ENCODE data around the gene PLAGL2.

The PLAGL2 gene

DNA sequence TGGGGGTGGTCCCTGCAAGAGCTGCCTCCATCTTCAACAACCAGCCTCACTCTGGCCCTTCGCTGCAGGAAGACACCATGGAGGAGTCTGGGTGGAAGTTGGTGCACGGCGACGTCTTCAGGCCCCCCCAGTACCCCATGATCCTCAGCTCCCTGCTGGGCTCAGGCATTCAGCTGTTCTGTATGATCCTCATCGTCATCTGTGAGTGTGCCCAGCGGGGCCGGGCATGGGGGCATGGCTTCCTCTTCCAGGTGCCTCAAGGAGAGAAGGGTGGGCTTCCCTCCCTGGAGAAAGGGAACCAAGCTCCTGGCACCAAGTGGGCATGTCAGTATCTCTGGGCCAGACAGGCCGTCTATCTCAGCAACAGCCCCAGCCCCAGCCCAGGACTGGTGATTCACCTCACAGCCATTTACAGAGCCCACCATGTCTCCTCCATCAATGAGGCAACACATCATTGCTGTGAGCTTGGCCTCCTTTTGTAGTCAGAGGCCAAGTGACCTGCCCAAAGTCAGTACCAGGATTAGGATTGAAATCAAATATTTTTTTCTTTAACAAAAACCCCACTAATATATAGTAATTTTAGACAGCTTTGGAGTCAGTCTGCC is 57.9 kb downstream of the PLAGL2 start:
- DNase-seq (ENCODE audit: low spot score), result no peak

DNA sequence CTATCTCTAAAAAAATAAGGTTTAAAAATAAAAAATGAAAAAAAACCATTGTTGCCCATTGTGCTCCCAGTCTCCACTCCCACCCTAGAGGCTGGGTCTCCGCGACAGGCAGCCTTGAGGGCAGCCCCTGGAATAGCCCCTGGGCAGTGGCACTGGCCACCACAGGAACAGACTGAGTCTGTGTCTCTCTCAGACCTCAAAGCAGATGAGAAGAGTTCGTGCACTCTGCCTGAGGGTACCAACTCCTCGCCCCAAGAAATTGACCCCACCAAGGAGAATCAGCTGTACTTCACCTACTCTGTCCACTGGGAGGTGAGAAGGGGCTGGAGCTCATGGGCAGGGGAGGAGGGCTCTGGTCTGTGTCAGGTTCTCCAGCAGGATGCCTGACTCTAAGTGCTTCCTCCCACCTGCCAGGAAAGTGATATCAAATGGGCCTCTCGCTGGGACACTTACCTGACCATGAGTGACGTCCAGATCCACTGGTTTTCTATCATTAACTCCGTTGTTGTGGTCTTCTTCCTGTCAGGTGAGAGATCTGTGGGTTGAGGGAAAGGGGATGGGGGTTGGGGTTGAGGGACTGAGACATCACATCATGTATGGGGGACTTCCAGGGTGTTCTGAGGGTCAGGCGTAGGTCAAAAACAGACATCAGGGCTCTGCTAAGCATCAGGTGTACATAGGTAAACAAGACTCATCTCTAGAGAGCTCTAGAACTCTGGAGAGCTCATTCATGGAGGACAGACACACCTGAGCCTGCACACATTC is 62.5 kb downstream of the PLAGL2 start:
- DNase-seq (ENCODE audit: low spot score), result no peak

DNA sequence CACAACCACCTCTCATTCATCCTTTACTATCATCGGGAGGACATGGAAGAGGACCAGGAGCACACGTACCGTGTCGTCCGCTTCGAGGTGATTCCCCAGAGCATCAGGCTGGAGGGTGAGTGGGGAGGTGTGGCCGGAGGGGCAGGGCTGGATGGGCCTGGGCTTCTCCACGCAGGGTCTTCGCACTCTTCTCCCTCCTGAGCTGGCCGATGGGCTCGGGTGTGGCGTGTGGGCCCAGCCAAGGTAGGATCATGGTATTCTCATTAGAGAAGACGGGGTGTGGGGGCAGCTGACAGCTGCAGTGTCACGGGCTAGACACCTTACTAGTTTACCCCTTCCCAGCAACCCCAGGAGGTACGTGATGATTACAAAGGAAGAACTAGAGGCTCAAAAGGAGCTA is 64.6 kb downstream of the PLAGL2 start:
- no peak for DNase-seq (ENCODE audit: low spot score)
